Neural cell (in vitro differentiated cells): ENCODE results near the gene EID2B. TPM values are rescaled to one million over a fixed set of nuclear protein-coding genes. Genes with fewer than 3 reads are reported as not detected.

Experiments used
- H2AFZ ChIP-seq: fragments of 200-600, 300-800 bp; sonication (generic), shearing (Covaris generic); 2 replicates; pipeline ENCODE4 v1.6.0; 2014; ENCODE audit warnings: low read depth, mild to moderate bottlenecking, antibody characterized with exemption, low read length, moderate library complexity
- H3F3A ChIP-seq: fragments of 200-600 bp; shearing (Covaris generic); 2 replicates; pipeline ENCODE4 v1.6.1; 2016; ENCODE audit warnings: mild to moderate bottlenecking, moderate library complexity, mixed read lengths, antibody characterized with exemption, low read length; ENCODE audit not compliant: insufficient read depth, poor library complexity, severe bottlenecking
- H3K27ac ChIP-seq: fragments of 200-600, 300-800 bp; sonication (generic), shearing (Covaris generic); 2 replicates; pipeline ENCODE4 v1.5.1; 2014; ENCODE audit warnings: mild to moderate bottlenecking, low read length, moderate library complexity
- H3K27me3 ChIP-seq: fragments of 300-800, 200-600 bp; sonication (generic), shearing (Covaris generic); 2 replicates; pipeline ENCODE4 v1.6.0; 2014; ENCODE audit warnings: mild to moderate bottlenecking, low read depth, low read length, moderate library complexity; ENCODE audit not compliant: insufficient read depth
- H3K36me3 ChIP-seq: fragments of 300-800, 200-600 bp; sonication (generic), shearing (Covaris generic); 2 replicates; pipeline ENCODE4 v1.5.1; 2014; ENCODE audit warnings: mild to moderate bottlenecking, antibody characterized with exemption, low read length, moderate library complexity; ENCODE audit not compliant: insufficient read depth
- H3K4me2 ChIP-seq: fragments of 300-800, 200-600 bp; sonication (generic), shearing (Covaris generic); 2 replicates; pipeline ENCODE4 v1.6.0; 2014; ENCODE audit warnings: mild to moderate bottlenecking, low read length
- H3K4me3 ChIP-seq: fragments of 300-800, 200-600 bp; sonication (generic), shearing (Covaris generic); 2 replicates; pipeline ENCODE4 v1.5.1; 2014; ENCODE audit warnings: mild to moderate bottlenecking, low read length, moderate library complexity
- H3K79me2 ChIP-seq: fragments of 200-600 bp; shearing (Covaris generic); replicated peaks from 2 replicates; pipeline ENCODE4 v1.6.0; 2014; ENCODE audit warnings: mild to moderate bottlenecking, low read length, moderate library complexity; ENCODE audit not compliant: insufficient read depth
- H3K9ac ChIP-seq: fragments of 300-800, 200-600 bp; sonication (generic), shearing (Covaris generic); 2 replicates; pipeline ENCODE4 v1.6.1; 2016; ENCODE audit warnings: mild to moderate bottlenecking, low read length, mixed read lengths
- H3K9me2 ChIP-seq: fragments of 200-600 bp; shearing (Covaris generic); 2 replicates; pipeline ENCODE4 v1.6.1; 2016; ENCODE audit warnings: mild to moderate bottlenecking, low read length, mixed read lengths; ENCODE audit not compliant: insufficient read depth
- H3K9me3 ChIP-seq: fragments of 200-600, 300-800 bp; sonication (generic), shearing (Covaris generic); 2 replicates; pipeline ENCODE4 v1.6.1; 2016; ENCODE audit warnings: mild to moderate bottlenecking, mixed run types, low read length, moderate library complexity, mixed read lengths
- H4K20me1 ChIP-seq: fragments of 200-600 bp; shearing (Covaris generic); 2 replicates; pipeline ENCODE4 v1.6.1; 2016; ENCODE audit warnings: mild to moderate bottlenecking, mixed run types; ENCODE audit not compliant: insufficient read depth
- CTCF ChIP-seq: fragments of 450-650 bp; IDR thresholded peaks from 2 replicates; pipeline ENCODE4 v1.5.1; 2014; ENCODE audit warnings: antibody characterized with exemption, mild to moderate bottlenecking, moderate library complexity; ENCODE audit not compliant: poor library complexity, severe bottlenecking
- EP300 ChIP-seq: fragments of 450-650 bp; conservative IDR thresholded peaks from 2 replicates; pipeline ENCODE4 v1.6.1; 2014; ENCODE audit warnings: antibody characterized with exemption, mild to moderate bottlenecking, moderate library complexity; ENCODE audit not compliant: poor library complexity, severe bottlenecking
- EZH2 ChIP-seq: fragments of 200-600, 300-800 bp; shearing (Covaris generic), sonication (generic); IDR thresholded peaks from 2 replicates; pipeline ENCODE4 v1.6.1; 2014; ENCODE audit warnings: antibody characterized with exemption, low read length, borderline replicate concordance, mild to moderate bottlenecking; ENCODE audit not compliant: insufficient read depth, poor library complexity, severe bottlenecking
- MXI1 ChIP-seq: fragments of 450-650 bp; conservative IDR thresholded peaks from 2 replicates; pipeline ENCODE4 v1.6.1; 2014; ENCODE audit warnings: antibody characterized with exemption, mild to moderate bottlenecking; ENCODE audit not compliant: poor library complexity, severe bottlenecking
- POLR2AphosphoS5 ChIP-seq: IDR thresholded peaks from 2 replicates; pipeline ENCODE4 v1.6.1; 2012
- RAD21 ChIP-seq: fragments of 450-650 bp; conservative IDR thresholded peaks from 2 replicates; pipeline ENCODE4 v1.6.1; 2014; ENCODE audit warnings: antibody characterized with exemption, mild to moderate bottlenecking, moderate library complexity
- REST ChIP-seq: IDR thresholded peaks from 2 replicates; pipeline ENCODE4 v1.6.1; 2012; ENCODE audit warnings: borderline replicate concordance
- SMC3 ChIP-seq: fragments of 450-650 bp; conservative IDR thresholded peaks from 2 replicates; pipeline ENCODE4 v1.6.1; 2014; ENCODE audit warnings: antibody characterized with exemption, mild to moderate bottlenecking, moderate library complexity; ENCODE audit not compliant: poor library complexity
- TAF1 ChIP-seq: IDR thresholded peaks from 2 replicates; pipeline ENCODE4 v1.6.1; 2012; ENCODE audit warnings: low read depth
- polyA plus RNA-seq: library from polyadenylated mRNA; depleted of rRNA; stranded (reverse); fragments of >200 nt; gene quantifications from 2 replicates; pipeline ENCODE4 v1.2.3, GENCODE V29; 2014

The EID2B gene
- polyA plus RNA-seq, 1 donor from 2014 or later = 36.5 TPM

GRCh38 chr19:39489756-39490155, 42.9 kb downstream of the EID2B start:
- Histone ChIP-seq H3K4me2 (no peak overlapping the region), H3K9ac (no peak overlapping the region), H3K4me3 (no peak overlapping the region), H3K36me3 (no peaks in the 10 kb centered on the region), H3K9me2 (no peaks in the 10 kb centered on the region), H4K20me1 (no peaks in the 10 kb centered on the region), H2AFZ (no peak overlapping the region), H3K9me3 (no peaks in the 10 kb centered on the region), H3K27ac (no peak overlapping the region), H3F3A (no peaks in the 10 kb centered on the region), H3K79me2 (no peaks in the 10 kb centered on the region), H3K27me3 (no peaks in the 10 kb centered on the region)
- TF ChIP-seq MXI1 (no peak), CTCF (no peak), RAD21 (no peak), EP300 (no peak), REST (no peak), SMC3 (no peak), TAF1 (no peak), EZH2 (no peak)

GRCh38 chr19:39483141-39483540, 49.5 kb downstream of the EID2B start:
- H3K4me2 ChIP-seq = no peak overlapping the region
- H4K20me1 ChIP-seq = no peaks in the 10 kb centered on the region
- no peaks in the 10 kb centered on the region for H3K9me2 ChIP-seq
- H3K4me3 ChIP-seq = no peak overlapping the region
- H2AFZ ChIP-seq = no peak overlapping the region
- no peaks in the 10 kb centered on the region for H3K27me3 ChIP-seq
- no peaks in the 10 kb centered on the region for H3F3A ChIP-seq
- no peak overlapping the region for H3K9ac ChIP-seq
- H3K79me2 ChIP-seq = peaks cover 14% of the 10 kb centered on the region
- no peaks in the 10 kb centered on the region for H3K36me3 ChIP-seq
- no peak overlapping the region for H3K27ac ChIP-seq
- no peaks in the 10 kb centered on the region for H3K9me3 ChIP-seq
- TF ChIP-seq MXI1 (no peak), CTCF (no peak), TAF1 (no peak), EZH2 (no peak), RAD21 (no peak), SMC3 (no peak), POLR2AphosphoS5 (no peak), EP300 (no peak), REST (no peak)
